T-cell (primary cell): ENCODE measurements around the gene VMP1. TPM values are rescaled to one million over a fixed set of nuclear protein-coding genes. Genes with fewer than 3 reads are reported as not detected.

Experiments
- ATAC-seq, 4 experiments: fragments of 200-7000 bp in 3 of 4; fragments of 150-1000 bp in 1 of 4; cut with Tn5 transposase; replicated peaks in 1 of 4; 1 replicate in 3 of 4; 2 replicates in 1 of 4; pipeline ENCODE4 v1.10.0; 2021; ENCODE audit warnings: moderate library complexity in 3 of 4, mild to moderate bottlenecking in 2 of 4, moderate number of reproducible peaks in 1 of 4
- CTCF ChIA-PET, 2 donors: fragments of 300-600 bp; sonication (Branson Sonifier 250); formaldehyde crosslinking; loops; one replicate each; lab custom pipeline; 2022; ENCODE audit warnings: antibody characterized with exemption in 2 of 2; lab: Charles Lee
- POLR2A ChIA-PET, 2 donors: fragments of 300-600 bp; sonication (Branson Sonifier 250); formaldehyde crosslinking; loops; one replicate each; lab custom pipeline; 2022; ENCODE audit warnings: antibody characterized with exemption in 2 of 2; lab: Charles Lee
- DNase-seq, 35 experiments: peaks; one replicate each; pipeline versions ENCODE4 v3.0.0 to v3.0.0-alpha.2; 2013 to 2023
- H3K27ac ChIP-seq: one replicate; pipeline ENCODE4 v1.5.1; 2013; ENCODE audit warnings: low read length
- H3K27me3 ChIP-seq, 2 experiments: replicated peaks in 1 of 2; 1 replicate in 1 of 2; 2 replicates in 1 of 2; pipeline versions ENCODE4 v1.6.1 to v1.7.0; 2013; ENCODE audit warnings: low read length in 1 of 2, mixed read lengths in 1 of 2; ENCODE audit not compliant: control insufficient read depth in 2 of 2, insufficient read depth in 2 of 2; ENCODE audit errors: extremely low read depth in 1 of 2
- H3K36me3 ChIP-seq, 2 donors: 1 replicate in 1 of 2; 2 replicates in 1 of 2; pipeline versions ENCODE4 v1.6.1 to v1.7.0; 2013; ENCODE audit warnings: low read length in 1 of 2; ENCODE audit not compliant: control insufficient read depth in 2 of 2, insufficient read depth in 1 of 2; ENCODE audit errors: extremely low read depth in 1 of 2
- H3K4me1 ChIP-seq, 2 experiments: 1 replicate in 1 of 2; 2 replicates in 1 of 2; pipeline versions ENCODE4 v1.6.1 to v1.7.0; 2013; ENCODE audit warnings: low read length in 2 of 2, mixed read lengths in 1 of 2; ENCODE audit not compliant: insufficient read depth in 2 of 2, control insufficient read depth in 1 of 2; ENCODE audit errors: extremely low read depth in 1 of 2
- H3K4me3 ChIP-seq, 2 donors: 1 replicate in 1 of 2; 2 replicates in 1 of 2; pipeline versions ENCODE4 v1.5.1 to v1.7.0; 2013; ENCODE audit warnings: mild to moderate bottlenecking in 2 of 2, low read length in 1 of 2, moderate library complexity in 1 of 2; ENCODE audit not compliant: control insufficient read depth in 1 of 2; ENCODE audit errors: extremely low read depth in 1 of 2
- H3K9me3 ChIP-seq: 2 replicates; pipeline ENCODE4 v1.7.0; 2013
- H3K27ac Mint-ChIP-seq, 2 donors: one replicate each; pipeline ENCODE4 v1.8.0; 2020 to 2021; ENCODE audit warnings: mild to moderate bottlenecking in 2 of 2, mixed read lengths in 2 of 2
- H3K27me3 Mint-ChIP-seq, 2 donors: one replicate each; pipeline ENCODE4 v1.8.0; 2021 to 2022; ENCODE audit warnings: mixed read lengths in 2 of 2
- H3K36me3 Mint-ChIP-seq: one replicate; pipeline ENCODE4 v1.8.0; 2021; ENCODE audit warnings: mixed read lengths
- H3K4me1 Mint-ChIP-seq, 3 donors: one replicate each; pipeline ENCODE4 v1.8.0; 2020 to 2022; ENCODE audit warnings: mixed read lengths in 3 of 3, mild to moderate bottlenecking in 1 of 3
- H3K4me3 Mint-ChIP-seq, 3 donors: one replicate each; pipeline ENCODE4 v1.8.0; 2020 to 2022; ENCODE audit warnings: mild to moderate bottlenecking in 3 of 3, mixed read lengths in 3 of 3, moderate library complexity in 3 of 3
- H3K9me3 Mint-ChIP-seq, 3 donors: one replicate each; pipeline ENCODE4 v1.8.0; 2020 to 2022; ENCODE audit warnings: mixed read lengths in 3 of 3
- WGBS: methylation state at CpG from one replicate; pipeline ENCODE4 v1.1.5; 2013; ENCODE audit warnings: missing lambda C conversion rate; ENCODE audit not compliant: insufficient coverage; 5-methylcytosine and 5-hydroxymethylcytosine counted together
- total RNA-seq, 35 experiments: library from RNA in 6 of 35; stranded (reverse) in 6 of 35; fragments of 120-200 nt in 1 of 35; gene quantifications; one replicate each; pipeline versions ENCODE4 v1.2.1 to v1.2.4 and lab custom pipeline; 2013 to 2026

The VMP1 gene
- total RNA-seq, 5 donors from 2014 or later (not counting 1 experiment from before 2014, with no cell fraction given), result 93.7 to 104 (median 97.6) TPM

DNA sequence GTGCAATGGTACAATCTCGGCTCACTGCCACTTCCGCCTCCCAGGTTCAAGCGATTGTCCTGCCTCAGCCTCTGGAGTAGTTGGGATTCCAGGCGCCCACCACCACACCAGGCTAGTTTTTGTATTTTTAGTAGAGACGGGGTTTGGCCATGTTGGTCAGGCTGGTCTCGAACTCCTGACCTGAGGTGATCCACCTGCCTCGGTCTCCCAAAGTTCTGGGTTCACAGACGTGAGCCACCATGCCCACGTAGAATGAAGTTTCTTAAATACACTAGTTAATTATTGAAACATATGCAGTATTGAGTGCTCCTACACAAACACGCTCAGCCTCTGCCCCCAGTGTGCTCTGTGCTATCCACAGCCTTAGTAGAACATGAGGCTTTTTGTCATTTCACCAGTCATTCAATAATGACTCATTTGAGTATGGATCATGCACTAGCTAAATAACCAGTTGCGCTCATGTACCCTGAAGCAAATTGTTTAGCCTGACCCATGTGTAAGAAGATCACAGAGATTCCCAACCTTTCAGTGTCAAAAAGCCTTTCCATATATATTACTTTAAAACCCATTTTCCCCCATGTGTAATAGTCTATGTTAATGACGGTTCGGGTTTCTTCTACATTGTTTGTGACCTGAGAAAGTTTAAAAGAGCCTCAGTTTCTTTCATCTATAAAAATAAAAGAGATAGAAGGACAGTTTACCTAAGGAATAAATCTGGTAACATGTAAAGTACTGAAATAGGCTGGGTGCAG lies 135.6 kb downstream of the VMP1 start:
- H3K4me3 ChIP-seq, result peak overlapping the region in 1 of 2 donors; percentile 16
- peak in 4 of 35 experiments; percentile 2 to 54 (median 23) for DNase-seq
- peaks cover 40% of the 10 kb centered on the region for H3K36me3 Mint-ChIP-seq

DNA sequence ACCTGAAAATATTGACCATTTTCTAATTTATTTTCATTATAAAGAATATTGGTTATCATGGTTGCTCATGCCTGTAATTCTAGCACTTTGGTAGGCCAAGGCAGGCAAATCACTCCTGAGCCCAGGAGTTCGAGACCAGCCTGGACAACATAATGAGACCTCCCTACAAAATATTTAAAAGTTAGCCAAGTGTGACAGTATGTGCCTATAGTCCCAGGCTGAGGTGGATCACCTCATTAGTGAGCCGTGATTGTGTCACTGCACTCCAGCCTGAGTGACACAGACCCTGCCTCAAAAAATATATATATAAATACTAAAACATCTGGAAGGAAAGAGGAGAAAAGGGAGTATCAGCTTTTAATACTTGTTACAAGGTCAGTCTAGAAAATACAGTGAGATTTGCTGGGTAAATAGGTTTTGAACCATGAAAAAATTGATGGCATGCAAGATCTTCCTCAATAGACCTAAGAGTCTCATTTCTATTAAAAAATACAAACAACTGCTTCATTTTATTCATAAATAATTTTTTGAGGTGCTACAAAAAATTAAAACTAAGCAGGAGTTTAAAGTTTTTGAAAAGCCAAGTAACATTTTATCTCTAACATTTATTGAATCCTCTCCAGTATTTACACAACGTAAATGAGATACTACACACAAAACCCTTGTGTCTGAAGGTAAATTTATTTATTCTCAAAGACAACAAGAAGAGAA lies 137.6 kb downstream of the VMP1 start:
- H3K9me3 ChIP-seq, result no peaks in the 10 kb centered on the region
- ChIA-PET POLR2A (no interaction called here), CTCF (interaction anchor here in 1 of 2 donors (1.5 kb wide), 1 partner anchor 91 kb away, joined by 6 read pairs; no protein-coding TSS in a partner anchor)
- no peak for DNase-seq
- peak overlapping the region; percentile 60 for H3K27ac ChIP-seq
- Mint-ChIP-seq H3K9me3 (no peaks in the 10 kb centered on the region), H3K36me3 (peaks cover 22% of the 10 kb centered on the region), H3K4me1 (peaks cover 58 to 88% (median 85%) of the 10 kb centered on the region in 3 donors), H3K27me3 (no peaks in the 10 kb centered on the region), H3K4me3 (no peak overlapping the region), H3K27ac (peak overlapping the region; percentile 85 to 88)
- no peaks in the 10 kb centered on the region for H3K27me3 ChIP-seq
- WGBS, result 100% methylated on average over 1 of the region's 3 CpGs
- peaks cover 0 to 2% of the 10 kb centered on the region in 2 donors for H3K36me3 ChIP-seq
- peaks cover 0 to 58% of the 10 kb centered on the region in 2 experiments for H3K4me1 ChIP-seq
- no peak overlapping the region for H3K4me3 ChIP-seq
- no peak for ATAC-seq

More for the DNA sequence above, 135.6 kb downstream of the VMP1 start:
- H3K4me1 Mint-ChIP-seq, result peaks cover 65 to 84% (median 79%) of the 10 kb centered on the region in 3 donors
- CTCF ChIA-PET, result interaction anchor here (0.6 to 1.3 kb wide), 3 partner anchors 57 to 1718 kb away, joined by 3 to 5 read pairs (median 5); no protein-coding TSS in a partner anchor
- no peaks in the 10 kb centered on the region for H3K27me3 ChIP-seq
- H3K27ac Mint-ChIP-seq, result peak overlapping the region; percentile 99 to 100
- H3K4me1 ChIP-seq, result peaks cover 0 to 44% of the 10 kb centered on the region in 2 experiments
- peak overlapping the region; percentile 98 to 100 (median 99) for H3K4me3 Mint-ChIP-seq
- 67% methylated on average over 1 of the region's 13 CpGs for WGBS
- H3K9me3 Mint-ChIP-seq, result no peaks in the 10 kb centered on the region
- H3K9me3 ChIP-seq, result no peaks in the 10 kb centered on the region
- POLR2A ChIA-PET, result interaction anchor here in 1 of 2 donors (0.6 to 1.0 kb wide), 2 partner anchors 56 to 1211 kb away, joined by 3 to 7 read pairs; no protein-coding TSS in a partner anchor
- H3K27me3 Mint-ChIP-seq, result no peaks in the 10 kb centered on the region
- peak overlapping the region; percentile 87 for H3K27ac ChIP-seq
- peaks cover 0 to 10% of the 10 kb centered on the region in 2 donors for H3K36me3 ChIP-seq
- ATAC-seq, result peak in 3 of 4 experiments; percentile 54 to 62 (median 56)

DNA sequence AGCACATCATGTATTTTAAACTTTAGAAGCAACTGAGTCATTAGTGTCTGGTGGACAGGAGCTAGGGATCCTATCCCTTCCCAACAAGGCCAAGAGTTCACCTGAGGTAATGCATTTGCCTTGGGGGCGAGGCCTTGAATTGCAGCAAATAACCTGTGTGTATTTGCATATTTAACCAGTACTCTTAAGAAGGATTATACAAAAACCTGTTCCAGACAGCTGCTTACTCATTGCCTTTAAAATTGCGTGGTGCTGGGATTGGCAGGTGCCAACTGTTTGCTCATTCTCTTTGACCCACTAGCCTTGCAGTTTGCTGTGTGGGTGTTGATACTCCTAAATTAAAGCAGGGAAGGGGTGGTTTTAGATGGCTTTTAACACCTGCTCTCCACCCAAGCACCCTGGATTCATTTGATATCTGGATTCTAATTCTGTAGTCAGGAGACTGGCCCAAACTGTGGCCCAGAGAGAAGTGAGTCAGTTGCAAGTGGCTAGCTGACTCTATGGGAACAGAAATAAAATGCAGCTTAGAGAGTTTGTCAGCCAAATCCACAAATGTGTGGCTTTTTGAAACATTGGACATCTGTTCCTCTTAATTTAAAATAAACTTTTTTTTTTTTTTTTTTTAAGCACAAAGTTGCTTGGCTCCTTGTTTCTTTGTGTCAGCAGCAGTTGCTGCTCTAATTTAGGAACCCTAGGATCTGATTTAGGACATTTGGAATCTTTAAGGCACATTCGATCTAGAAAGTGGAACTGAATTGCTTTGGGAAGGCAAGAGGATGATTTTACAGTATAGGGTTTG lies 138.3 kb downstream of the VMP1 start:
- peak overlapping the region in 2 of 3 donors; percentile 4 to 15 for H3K4me3 Mint-ChIP-seq
- H3K27me3 Mint-ChIP-seq, result no peaks in the 10 kb centered on the region
- peak overlapping the region; percentile 60 for H3K27ac ChIP-seq
- no peaks in the 10 kb centered on the region for H3K27me3 ChIP-seq
- no peaks in the 10 kb centered on the region for H3K36me3 ChIP-seq
- peaks cover 53 to 82% (median 77%) of the 10 kb centered on the region in 3 donors for H3K4me1 Mint-ChIP-seq
- ChIA-PET POLR2A (interaction anchor here in 1 of 2 donors (0.5 to 0.8 kb wide), 3 partner anchors 16 to 88 kb away, joined by 4 to 5 read pairs (median 4); no protein-coding TSS in a partner anchor), CTCF (interaction anchor here in 1 of 2 donors (0.5 to 1.5 kb wide), 3 partner anchors 21 to 92 kb away, joined by 6 to 7 read pairs (median 7); no protein-coding TSS in a partner anchor)
- H3K9me3 ChIP-seq, result no peaks in the 10 kb centered on the region
- H3K9me3 Mint-ChIP-seq, result no peaks in the 10 kb centered on the region
- H3K4me3 ChIP-seq, result no peak overlapping the region
- DNase-seq (no peak), ATAC-seq (peak in 2 of 4 experiments; percentile 9 to 10)
- H3K36me3 Mint-ChIP-seq, result peaks cover 15% of the 10 kb centered on the region
- H3K4me1 ChIP-seq, result peaks cover 0 to 58% of the 10 kb centered on the region in 2 experiments
- no CpG with 5 or more reads among the region's 3 CpGs for WGBS
- H3K27ac Mint-ChIP-seq, result peak overlapping the region; percentile 85 to 88

GRCh38 chr17:59846394-59847165 lies 139.1 kb downstream of the VMP1 start:
- Mint-ChIP-seq H3K27ac (peak overlapping the region; percentile 73 to 85), H3K4me3 (peak overlapping the region in 2 of 3 donors; percentile 4 to 15), H3K4me1 (peaks cover 45 to 75% (median 69%) of the 10 kb centered on the region in 3 donors), H3K36me3 (peaks cover 10% of the 10 kb centered on the region), H3K9me3 (no peaks in the 10 kb centered on the region), H3K27me3 (no peaks in the 10 kb centered on the region)
- ATAC-seq (peak; percentile 40 to 77 (median 56)), DNase-seq (peak in 1 of 35 experiments; percentile 69)
- peak overlapping the region; percentile 60 for H3K27ac ChIP-seq
- POLR2A ChIA-PET, result interaction anchor here in 1 of 2 donors (0.5 to 0.8 kb wide), 2 partner anchors 16 to 61 kb away, joined by 4 read pairs; no protein-coding TSS in a partner anchor
- H3K27me3 ChIP-seq, result no peaks in the 10 kb centered on the region
- no peaks in the 10 kb centered on the region for H3K36me3 ChIP-seq
- H3K4me1 ChIP-seq, result peaks cover 0 to 58% of the 10 kb centered on the region in 2 experiments
- WGBS, result 97% methylated on average over 5 of the region's 7 CpGs
- CTCF ChIA-PET, result interaction anchor here in 1 of 2 donors (1.2 to 1.5 kb wide), 3 partner anchors 13 to 92 kb away, joined by 4 to 7 read pairs (median 6); no protein-coding TSS in a partner anchor
- no peaks in the 10 kb centered on the region for H3K9me3 ChIP-seq
- H3K4me3 ChIP-seq, result no peak overlapping the region

GRCh38 chr17:59848385-59848668 lies 140.9 kb downstream of the VMP1 start:
- H3K27me3 Mint-ChIP-seq, result no peaks in the 10 kb centered on the region
- CTCF ChIA-PET, result interaction anchor here in 1 of 2 donors (0.6 to 1.7 kb wide), 4 partner anchors 9 to 95 kb away, joined by 3 to 8 read pairs (median 4); no protein-coding TSS in a partner anchor
- Histone ChIP-seq H3K4me3 (no peak overlapping the region), H3K9me3 (no peaks in the 10 kb centered on the region), H3K27ac (no peak overlapping the region), H3K36me3 (no peaks in the 10 kb centered on the region), H3K27me3 (no peaks in the 10 kb centered on the region), H3K4me1 (peaks cover 0 to 63% of the 10 kb centered on the region in 2 experiments)
- WGBS, result no CpG with 5 or more reads among the region's 6 CpGs
- no peak overlapping the region for H3K4me3 Mint-ChIP-seq
- ATAC-seq (no peak), DNase-seq (no peak)
- peaks cover under 1% of the 10 kb centered on the region for H3K36me3 Mint-ChIP-seq
- POLR2A ChIA-PET, result interaction anchor here in 1 of 2 donors (0.6 kb wide), 1 partner anchor 66 kb away, joined by 4 read pairs; no protein-coding TSS in a partner anchor
- no peaks in the 10 kb centered on the region for H3K9me3 Mint-ChIP-seq
- peak overlapping the region in 1 of 2 donors; percentile 81 for H3K27ac Mint-ChIP-seq
- peaks cover 49 to 76% (median 70%) of the 10 kb centered on the region in 3 donors for H3K4me1 Mint-ChIP-seq
